ENCODE data around the gene NLN. TPM values are rescaled to one million over a fixed set of nuclear protein-coding genes. Genes with fewer than 3 reads are reported as not detected.

NLN gene
- total RNA-seq, 1 donor from 2014 or later = 94.0 TPM

GRCh38 chr5:65721050-65721719 is 820 bp upstream of the NLN start:
- H3K4me3 Mint-ChIP-seq (ENCODE audit: unreplicated experiment) = peak overlapping the region; percentile 95
- peaks cover 5% of the 10 kb centered on the region for H3K27me3 Mint-ChIP-seq (ENCODE audit: unreplicated experiment)
- peak; percentile 62 for DNase-seq
- H3K4me1 Mint-ChIP-seq (ENCODE audit: low read depth, unreplicated experiment) = peaks cover 15% of the 10 kb centered on the region
- peaks cover 7% of the 10 kb centered on the region for H3K36me3 Mint-ChIP-seq (ENCODE audit: unreplicated experiment)
- peaks cover 16% of the 10 kb centered on the region for H3K9me3 Mint-ChIP-seq (ENCODE audit: unreplicated experiment)
- no peak for TF ChIP-seq CTCF (IDR thresholded peaks at IDR 0.05; ENCODE audit: partially characterized antibody, unreplicated experiment)
- H3K27ac Mint-ChIP-seq (ENCODE audit: unreplicated experiment) = peak overlapping the region; percentile 90

GRCh38 chr5:65722575-65723403 is 784 bp downstream of the NLN start:
- peaks cover 5% of the 10 kb centered on the region for H3K27me3 Mint-ChIP-seq (ENCODE audit: unreplicated experiment)
- peak overlapping the region; percentile 100 for H3K27ac Mint-ChIP-seq (ENCODE audit: unreplicated experiment)
- peaks cover 16% of the 10 kb centered on the region for H3K9me3 Mint-ChIP-seq (ENCODE audit: unreplicated experiment)
- peak overlapping the region; percentile 100 for H3K4me3 Mint-ChIP-seq (ENCODE audit: unreplicated experiment)
- H3K36me3 Mint-ChIP-seq (ENCODE audit: unreplicated experiment) = peaks cover 7% of the 10 kb centered on the region
- peak; percentile 31 for DNase-seq
- TF ChIP-seq CTCF (IDR thresholded peaks at IDR 0.05; ENCODE audit: partially characterized antibody, unreplicated experiment) = no peak
- H3K4me1 Mint-ChIP-seq (ENCODE audit: low read depth, unreplicated experiment) = peaks cover 15% of the 10 kb centered on the region

- TF ChIP-seq CTCF (IDR thresholded peaks at IDR 0.05; ENCODE audit: partially characterized antibody, unreplicated experiment) = no peak
- no peak overlapping the region for H3K4me3 Mint-ChIP-seq (ENCODE audit: unreplicated experiment)
- no peak overlapping the region for H3K27ac Mint-ChIP-seq (ENCODE audit: unreplicated experiment)
- no peak for DNase-seq
- peaks cover 10% of the 10 kb centered on the region for H3K4me1 Mint-ChIP-seq (ENCODE audit: low read depth, unreplicated experiment)
- peaks cover 6% of the 10 kb centered on the region for H3K36me3 Mint-ChIP-seq (ENCODE audit: unreplicated experiment)
- H3K9me3 Mint-ChIP-seq (ENCODE audit: unreplicated experiment) = peaks cover 10% of the 10 kb centered on the region
- peaks cover 3% of the 10 kb centered on the region for H3K27me3 Mint-ChIP-seq (ENCODE audit: unreplicated experiment)
Observed at GRCh38 chr5:65727491-65728156, 5.6 kb downstream of the NLN start.

- Mint-ChIP-seq H3K4me1 (ENCODE audit: low read depth, unreplicated experiment) (peaks cover 5% of the 10 kb centered on the region), H3K27ac (ENCODE audit: unreplicated experiment) (no peak overlapping the region), H3K9me3 (ENCODE audit: unreplicated experiment) (peaks cover 4% of the 10 kb centered on the region)
Observed at GRCh38 chr5:65728218-65728617, 6.2 kb downstream of the NLN start.

More at GRCh38 chr5:65728218-65728617, 6.2 kb downstream of the NLN start:
- Mint-ChIP-seq H3K4me3 (ENCODE audit: unreplicated experiment) (no peak overlapping the region), H3K36me3 (ENCODE audit: unreplicated experiment) (peaks cover under 1% of the 10 kb centered on the region), H3K27me3 (ENCODE audit: unreplicated experiment) (no peaks in the 10 kb centered on the region)
- DNase-seq = no peak
- no peak for TF ChIP-seq CTCF (IDR thresholded peaks at IDR 0.05; ENCODE audit: partially characterized antibody, unreplicated experiment)

Measured in glutamatergic neuron (in vitro differentiated cells).